Breast epithelium (tissue), 4 donors: Measurements from ENCODE around the gene RASAL3. TPM values are rescaled to one million over a fixed set of nuclear protein-coding genes. Genes with fewer than 3 reads are reported as not detected.

ENCODE experiments used
- DNase-seq, 2 donors: peaks; one replicate each; pipeline ENCODE4 v3.0.0-alpha.2; 2019; ENCODE audit warnings: low spot score in 2 of 2
- H3K27ac ChIP-seq, 2 donors: fragments of 200-600 bp; sonication (generic) in 1 of 2; one replicate each; pipeline ENCODE4 v1.5.1; 2016 to 2019; ENCODE audit warnings: mild to moderate bottlenecking in 1 of 2
- H3K27me3 ChIP-seq, 2 donors: fragments of 200-600 bp; sonication (generic) in 1 of 2; one replicate each; pipeline versions ENCODE4 v1.5.1 to v1.6.0; 2017 to 2019; ENCODE audit warnings: control low read depth in 1 of 2, mild to moderate bottlenecking in 1 of 2
- H3K36me3 ChIP-seq: fragments of 200-600 bp; one replicate; pipeline ENCODE4 v1.5.1; 2019
- H3K4me1 ChIP-seq, 2 donors: fragments of 200-600 bp; sonication (generic); one replicate each; pipeline ENCODE4 v1.5.1; 2016 to 2019; ENCODE audit warnings: control low read depth in 1 of 2
- H3K4me3 ChIP-seq, 3 donors: fragments of 200-600 bp; sonication (generic); 1 replicate in 2 of 3; 2 replicates in 1 of 3; pipeline ENCODE4 v1.5.1; 2016 to 2019; ENCODE audit warnings: mild to moderate bottlenecking in 3 of 3, moderate library complexity in 2 of 3
- H3K9me3 ChIP-seq, 2 donors: fragments of 200-600 bp; sonication (generic) in 1 of 2; one replicate each; pipeline ENCODE4 v1.5.1; 2016 to 2019; ENCODE audit warnings: control low read depth in 1 of 2
- CTCF ChIP-seq, 3 donors: fragments of 450-650 bp; IDR thresholded peaks; one replicate each; pipeline ENCODE4 v1.5.1; 2016 to 2017; ENCODE audit warnings: antibody characterized with exemption in 3 of 3, mild to moderate bottlenecking in 3 of 3, moderate library complexity in 3 of 3
- POLR2A ChIP-seq: fragments of 450-650 bp; IDR thresholded peaks from one replicate; pipeline ENCODE4 v1.6.1; 2016; ENCODE audit warnings: antibody characterized with exemption, mild to moderate bottlenecking, moderate library complexity
- POLR2AphosphoS5 ChIP-seq, 3 donors: sonication (generic); formaldehyde crosslinking; IDR thresholded peaks; one replicate each; pipeline ENCODE4 v1.6.1; 2017; ENCODE audit warnings: antibody characterized with exemption in 3 of 3
- intact Hi-C: fragments of 100-400 bp; cut with DNase I; formaldehyde crosslinking; loops from one replicate; pipeline ENCODE4 v1.15.1; 2023; ENCODE audit warnings: low total_unique reads
- total RNA-seq, 3 donors: library from RNA; depleted of rRNA; stranded (reverse); fragments of >200 nt; gene quantifications; one replicate each; pipeline ENCODE4 v1.1.0, GENCODE V29; 2016

The RASAL3 gene
- total RNA-seq, 3 donors from 2014 or later = 1.8 to 5.9 (median 3.4) TPM

GRCh38 chr19:15438577-15438976 is 25.8 kb downstream of the RASAL3 start:
- Histone ChIP-seq H3K36me3 (no peaks in the 10 kb centered on the region), H3K27ac (no peak overlapping the region), H3K9me3 (no peaks in the 10 kb centered on the region), H3K27me3 (no peaks in the 10 kb centered on the region), H3K4me1 (no peaks in the 10 kb centered on the region), H3K4me3 (no peak overlapping the region)
- intact Hi-C loops = no loop called here
- TF ChIP-seq POLR2AphosphoS5 (IDR thresholded peaks at IDR 0.05) (no peak), CTCF (IDR thresholded peaks at IDR 0.05) (no peak), POLR2A (no peak)
- no peak for DNase-seq

GRCh38 chr19:15438124-15438496 is 26.2 kb downstream of the RASAL3 start:
- intact Hi-C loops = no loop called here
- H3K4me1 ChIP-seq = no peaks in the 10 kb centered on the region
- no peak overlapping the region for H3K27ac ChIP-seq
- no peak overlapping the region for H3K4me3 ChIP-seq
- H3K27me3 ChIP-seq = no peaks in the 10 kb centered on the region
- no peaks in the 10 kb centered on the region for H3K9me3 ChIP-seq
- no peaks in the 10 kb centered on the region for H3K36me3 ChIP-seq
- TF ChIP-seq POLR2A (no peak), POLR2AphosphoS5 (IDR thresholded peaks at IDR 0.05) (no peak), CTCF (IDR thresholded peaks at IDR 0.05) (no peak)
- no peak for DNase-seq

GRCh38 chr19:15437355-15438123 is 26.8 kb downstream of the RASAL3 start:
- no peak overlapping the region for H3K4me3 ChIP-seq
- H3K27ac ChIP-seq = no peak overlapping the region
- intact Hi-C loops = no loop called here
- H3K4me1 ChIP-seq = no peaks in the 10 kb centered on the region
- TF ChIP-seq CTCF (IDR thresholded peaks at IDR 0.05) (peak in 2 of 3 donors; percentile 11 to 13), POLR2A (no peak)
- H3K9me3 ChIP-seq = no peaks in the 10 kb centered on the region
- no peak for DNase-seq
- H3K27me3 ChIP-seq = no peaks in the 10 kb centered on the region
- H3K36me3 ChIP-seq = no peaks in the 10 kb centered on the region

GRCh38 chr19:15436826-15437110 is 27.6 kb downstream of the RASAL3 start:
- no peak for TF ChIP-seq POLR2A
- TF ChIP-seq CTCF (IDR thresholded peaks at IDR 0.05) = no peak
- no peaks in the 10 kb centered on the region for H3K36me3 ChIP-seq
- no peak for DNase-seq
- H3K27me3 ChIP-seq = no peaks in the 10 kb centered on the region
- H3K9me3 ChIP-seq = no peaks in the 10 kb centered on the region
- no peak overlapping the region for H3K27ac ChIP-seq
- no peaks in the 10 kb centered on the region for H3K4me1 ChIP-seq
- no peak overlapping the region for H3K4me3 ChIP-seq
- intact Hi-C loops = no loop called here

- DNase-seq = no peak
- H3K4me1 ChIP-seq = peaks cover 2 to 4% of the 10 kb centered on the region in 2 donors
- no peaks in the 10 kb centered on the region for H3K36me3 ChIP-seq
- no peaks in the 10 kb centered on the region for H3K9me3 ChIP-seq
- no peak overlapping the region for H3K27ac ChIP-seq
- H3K4me3 ChIP-seq = no peak overlapping the region
- intact Hi-C loops = no loop called here
- no peak for TF ChIP-seq CTCF (IDR thresholded peaks at IDR 0.05)
- no peak for TF ChIP-seq POLR2AphosphoS5 (IDR thresholded peaks at IDR 0.05)
- no peak for TF ChIP-seq POLR2A
- no peaks in the 10 kb centered on the region for H3K27me3 ChIP-seq
Observed at GRCh38 chr19:15436012-15436825, 28.1 kb downstream of the RASAL3 start.
